M059J (cell line): ENCODE data around the gene STAMBPL1. TPM values are rescaled to one million over a fixed set of nuclear protein-coding genes. Genes with fewer than 3 reads are reported as not detected.
"Not testable (repeated sequence)": the region's sequence is repeated elsewhere in the genome, so short reads cannot be mapped to it uniquely, and the experiment has no call there.

Experiments used
- DNase-seq: peaks from one replicate; pipeline ENCODE4 v3.0.0-alpha.2; 2012; ENCODE audit warnings: low read depth
- total RNA-seq: library from RNA; depleted of rRNA; stranded (reverse); fragments of >200 nt; shearing (Covaris generic); gene quantifications from 2 replicates; pipeline ENCODE4 v1.2.3, GENCODE V29; 2014

The STAMBPL1 gene
- total RNA-seq, 1 experiment from 2014 or later: 22.8 TPM

DNA sequence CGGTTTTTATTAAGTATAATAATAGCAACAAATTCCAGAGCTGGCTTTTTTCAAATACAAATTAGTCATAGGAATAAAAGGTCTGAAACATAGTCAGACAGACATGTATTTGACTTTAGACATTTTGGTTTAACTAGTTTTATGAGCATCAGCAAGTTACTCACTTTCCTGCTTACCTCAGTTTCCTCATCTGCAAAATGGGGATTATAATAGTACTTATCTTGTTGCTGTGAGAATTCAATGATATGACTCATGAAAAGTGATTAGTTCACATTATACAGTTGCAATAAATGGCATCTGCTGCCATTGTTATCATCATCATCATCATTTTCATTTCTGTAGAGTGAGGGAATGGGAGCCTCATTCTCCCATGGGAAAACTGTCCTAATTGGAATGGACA is 39.0 kb downstream of the STAMBPL1 start:
- no peak for DNase-seq

DNA sequence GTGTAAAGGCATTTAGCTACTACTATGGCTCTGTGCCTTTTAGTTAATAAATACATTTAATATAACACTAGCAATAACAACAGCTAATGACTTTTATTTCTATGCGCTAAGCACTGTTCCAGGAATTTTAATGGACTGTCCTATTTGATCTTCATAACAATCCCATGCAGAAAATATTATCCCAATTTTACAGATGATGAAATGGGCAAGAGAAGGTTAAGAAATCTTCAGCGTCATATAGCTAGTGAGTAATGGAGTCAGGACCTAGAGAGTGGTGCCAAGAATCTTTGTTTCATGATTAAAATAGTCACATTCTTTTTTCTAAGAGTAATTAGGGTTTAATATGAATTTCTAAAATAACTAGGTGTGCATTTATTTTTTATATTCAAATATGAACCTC is 40.2 kb downstream of the STAMBPL1 start:
- no peak for DNase-seq

DNA sequence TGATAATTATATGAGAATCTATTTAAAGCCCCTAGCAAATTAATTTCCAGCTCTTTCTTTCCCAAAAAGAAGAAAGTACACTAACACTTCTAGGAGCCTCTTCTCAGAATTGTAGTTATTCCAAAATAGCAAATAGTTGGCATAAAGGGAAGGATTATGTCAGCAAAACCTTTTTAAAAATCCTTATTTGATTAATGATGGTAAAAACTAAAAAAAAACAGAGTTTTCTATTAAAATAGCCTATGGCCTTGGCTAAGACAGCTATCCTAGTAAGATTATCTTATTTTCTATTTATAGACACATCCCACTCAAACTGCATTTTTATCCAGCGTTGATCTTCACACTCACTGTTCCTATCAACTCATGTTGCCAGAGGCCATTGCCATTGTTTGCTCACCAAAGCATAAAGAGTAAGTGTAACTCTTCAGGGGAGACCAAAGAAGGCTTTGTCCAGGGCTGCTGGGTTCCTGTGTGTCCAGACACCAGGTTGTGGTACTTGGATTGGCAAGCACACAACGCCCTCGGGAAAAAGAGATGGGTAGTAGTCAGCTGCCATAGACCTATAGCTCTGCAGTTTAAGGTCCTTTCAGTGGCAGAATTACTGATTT is 41.0 kb downstream of the STAMBPL1 start:
- DNase-seq: peak; percentile 43

DNA sequence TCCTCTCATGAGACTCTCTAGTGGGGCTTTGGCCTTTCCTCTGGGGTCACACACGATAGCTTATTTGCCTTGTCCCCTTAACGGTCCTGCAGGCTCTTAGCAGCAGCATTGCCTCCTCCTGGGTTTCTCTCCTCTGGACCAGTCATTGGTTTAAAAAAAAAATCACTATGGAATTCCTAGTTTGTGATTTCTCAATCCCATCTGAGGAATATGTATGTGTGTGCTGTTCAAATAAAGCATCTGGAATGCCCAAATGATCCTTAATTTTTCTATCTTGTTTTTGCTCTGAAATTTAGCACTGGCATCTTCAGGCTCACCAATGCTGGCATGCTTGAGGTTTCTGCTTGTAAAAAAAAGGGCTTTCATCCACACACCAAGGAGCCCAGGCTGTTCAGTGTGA is 42.0 kb downstream of the STAMBPL1 start:
- DNase-seq: no peak

DNA sequence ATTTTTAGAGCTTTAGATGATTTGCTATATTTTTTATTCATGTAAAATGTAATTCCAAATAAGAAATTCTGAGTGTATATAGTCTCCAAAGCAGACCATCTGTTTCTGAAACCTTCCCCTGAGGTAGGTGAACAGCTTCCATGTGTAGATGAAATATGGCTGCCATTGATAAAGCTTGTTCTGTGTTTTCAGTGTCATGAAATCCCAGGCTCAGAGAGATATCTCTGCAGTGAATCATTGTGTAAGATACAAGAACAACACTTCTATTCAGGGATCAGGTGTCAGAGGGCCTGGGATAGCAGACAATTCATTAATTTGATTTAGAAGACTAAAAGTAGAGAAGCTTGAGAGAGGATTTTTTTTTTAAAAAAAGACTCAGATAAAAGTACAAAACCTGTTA is 43.5 kb downstream of the STAMBPL1 start:
- no peak for DNase-seq

DNA sequence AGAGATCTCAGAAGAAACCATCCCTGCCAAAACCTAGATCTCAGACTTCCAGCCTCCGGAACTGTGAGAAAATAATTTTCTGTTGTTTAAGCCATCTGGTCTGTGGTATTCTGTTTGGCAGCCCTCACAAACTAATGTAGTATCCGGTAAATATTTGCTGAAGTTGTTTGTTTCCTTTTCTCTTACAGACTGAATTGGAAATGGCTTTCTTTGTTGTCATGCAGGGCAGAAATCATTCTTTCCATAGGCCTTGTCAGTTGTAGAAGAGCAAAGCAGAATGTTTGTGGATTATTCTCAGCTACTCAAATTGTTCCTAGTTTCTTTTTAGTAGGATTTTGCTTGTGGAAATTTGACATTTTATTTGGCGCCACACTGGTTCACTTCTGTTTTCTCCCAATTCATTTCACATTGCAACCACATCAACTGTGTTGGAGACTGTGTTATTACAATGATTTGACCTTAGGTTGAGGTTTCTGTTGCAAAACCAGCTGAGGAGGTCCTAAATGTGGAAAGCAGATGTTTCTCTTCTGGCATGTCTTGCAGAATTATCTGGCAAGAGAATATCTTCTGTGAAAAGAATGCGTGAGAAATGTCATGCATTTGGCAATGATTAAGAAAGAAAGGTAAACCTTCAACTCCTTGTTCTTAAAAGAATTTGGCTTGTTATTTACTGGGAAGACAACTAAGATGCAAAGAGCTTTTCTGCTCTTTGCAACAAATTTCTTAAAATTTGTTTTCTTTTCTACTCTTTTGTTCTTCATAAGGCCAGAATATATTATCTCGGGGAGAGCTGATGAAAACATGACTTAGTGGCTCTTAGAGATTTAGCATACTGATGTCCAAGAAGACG is 46.7 kb downstream of the STAMBPL1 start:
- peak; percentile 16 for DNase-seq

DNA sequence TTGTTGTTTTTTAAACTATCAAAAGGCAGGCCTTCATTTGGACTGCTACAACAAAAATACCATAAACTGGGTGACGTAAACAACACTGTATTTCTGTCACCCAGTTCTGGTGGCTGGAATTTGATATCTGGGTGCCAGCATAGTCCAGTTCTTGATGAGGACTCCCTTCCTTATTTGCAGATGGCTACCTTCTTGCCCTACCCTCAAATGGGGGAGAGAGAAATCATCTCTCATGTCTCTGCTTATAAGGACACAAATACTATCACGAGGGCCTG is 47.3 kb downstream of the STAMBPL1 start:
- no peak for DNase-seq

DNA sequence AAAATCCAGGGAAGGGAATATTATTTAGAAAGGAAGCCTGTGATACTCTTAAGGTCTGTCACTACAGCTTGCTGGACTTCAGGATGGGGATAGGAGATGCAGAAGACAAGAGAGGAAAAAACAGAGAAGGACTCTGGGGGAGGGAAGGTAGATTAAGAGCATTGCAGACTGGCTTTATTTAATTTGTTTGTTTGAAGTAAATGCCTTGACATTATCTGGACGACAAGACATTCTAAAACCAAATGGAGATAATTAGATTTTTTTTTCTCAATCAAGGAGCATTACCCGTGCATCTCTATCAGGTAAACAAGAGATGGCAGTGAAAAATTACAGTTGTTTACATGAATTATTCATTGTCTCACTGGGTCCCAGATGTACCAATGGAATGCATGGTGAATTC is 48.2 kb downstream of the STAMBPL1 start:
- no peak for DNase-seq

DNA sequence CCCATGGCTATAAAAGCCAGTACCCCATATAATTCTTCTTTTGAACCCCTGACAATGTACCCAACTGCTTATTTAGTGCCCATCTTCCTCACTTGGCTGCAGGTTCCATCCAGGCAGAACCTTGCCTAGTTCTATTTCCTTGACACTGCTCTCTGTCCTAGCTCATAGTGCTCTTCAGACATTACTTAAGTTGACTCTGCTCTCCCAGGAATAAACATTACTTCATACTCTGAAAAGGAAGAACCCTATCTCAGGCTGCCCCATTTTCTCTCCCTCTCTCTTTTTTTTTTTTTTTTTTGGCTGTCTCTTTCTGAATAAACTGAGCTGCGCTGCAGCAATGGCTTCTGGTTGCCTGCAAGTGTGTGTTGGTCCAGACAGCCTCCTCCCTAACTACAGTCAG is 51.5 kb downstream of the STAMBPL1 start:
- no peak for DNase-seq

DNA sequence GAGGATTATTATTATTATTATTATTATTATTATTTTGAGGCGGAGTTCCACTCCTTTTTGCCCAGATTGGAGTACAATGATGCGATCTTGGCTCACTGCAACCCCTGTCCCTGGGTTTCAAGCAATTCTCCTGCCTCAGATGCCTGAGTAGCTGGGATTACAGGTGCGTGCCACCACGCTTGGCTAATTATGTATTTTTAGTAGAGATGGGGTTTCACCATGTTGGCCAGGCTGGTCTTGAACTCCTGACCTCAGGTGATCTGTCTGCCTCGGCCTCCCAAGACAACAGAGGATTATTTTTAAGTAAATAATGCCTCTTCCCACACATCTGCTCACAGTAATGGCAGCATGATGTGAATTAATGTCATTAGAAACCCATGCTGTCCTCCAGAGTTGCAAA is 52.0 kb downstream of the STAMBPL1 start:
- DNase-seq: not testable (repeated sequence)

DNA sequence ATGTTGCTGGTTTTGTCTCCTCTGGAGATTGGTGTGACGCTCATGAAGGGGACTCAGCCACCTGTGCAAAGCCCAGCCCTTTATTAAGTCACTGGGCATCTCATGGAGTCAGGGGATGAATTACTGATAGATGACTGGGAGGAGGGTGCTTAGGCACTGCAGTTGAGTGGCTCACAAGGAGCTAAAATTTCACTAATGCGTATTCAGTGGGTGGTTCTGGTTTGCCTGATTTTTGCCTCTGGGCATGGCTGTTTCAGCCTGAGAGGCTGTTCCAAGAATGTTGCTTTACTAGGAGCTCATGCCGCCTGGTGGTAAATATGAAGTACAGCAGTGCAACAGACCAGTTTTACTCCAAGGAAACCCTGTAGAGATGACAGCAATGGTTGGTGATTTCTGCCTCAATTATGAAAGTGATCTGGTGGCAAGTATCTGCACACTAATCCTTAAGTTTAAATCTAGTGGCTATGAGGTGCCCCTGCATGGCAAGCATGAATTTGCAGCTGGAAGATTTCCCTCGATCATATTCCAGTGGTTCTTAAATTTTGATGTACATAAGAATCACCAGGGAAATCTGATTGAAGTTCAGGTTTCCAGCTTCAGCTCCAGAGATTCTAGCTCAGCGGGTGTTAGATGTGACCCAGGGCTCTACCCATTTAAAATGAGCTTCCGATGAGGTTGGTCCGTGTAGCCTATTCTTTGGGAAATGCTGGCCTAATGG is 52.7 kb downstream of the STAMBPL1 start:
- DNase-seq: peak; percentile 91

DNA sequence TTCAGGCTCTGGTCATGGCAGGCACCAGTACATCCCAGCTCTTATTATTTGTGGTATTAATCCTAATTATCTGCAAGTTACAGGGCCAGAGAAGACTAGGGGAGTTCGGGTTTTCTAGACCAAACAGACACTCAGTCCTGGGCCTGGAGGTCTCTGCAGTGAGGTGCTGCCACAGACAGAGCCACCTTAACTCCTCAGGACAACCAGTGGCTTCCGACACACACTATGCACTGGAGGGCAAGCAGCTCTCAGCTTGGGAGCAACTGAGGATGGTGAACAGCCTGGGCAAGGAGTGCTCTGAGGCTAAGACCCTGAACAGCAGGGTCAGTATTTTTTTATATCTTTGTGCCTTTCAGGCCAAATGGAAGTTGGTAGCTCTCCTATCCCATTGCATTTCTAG is 53.5 kb downstream of the STAMBPL1 start:
- DNase-seq: no peak

DNA sequence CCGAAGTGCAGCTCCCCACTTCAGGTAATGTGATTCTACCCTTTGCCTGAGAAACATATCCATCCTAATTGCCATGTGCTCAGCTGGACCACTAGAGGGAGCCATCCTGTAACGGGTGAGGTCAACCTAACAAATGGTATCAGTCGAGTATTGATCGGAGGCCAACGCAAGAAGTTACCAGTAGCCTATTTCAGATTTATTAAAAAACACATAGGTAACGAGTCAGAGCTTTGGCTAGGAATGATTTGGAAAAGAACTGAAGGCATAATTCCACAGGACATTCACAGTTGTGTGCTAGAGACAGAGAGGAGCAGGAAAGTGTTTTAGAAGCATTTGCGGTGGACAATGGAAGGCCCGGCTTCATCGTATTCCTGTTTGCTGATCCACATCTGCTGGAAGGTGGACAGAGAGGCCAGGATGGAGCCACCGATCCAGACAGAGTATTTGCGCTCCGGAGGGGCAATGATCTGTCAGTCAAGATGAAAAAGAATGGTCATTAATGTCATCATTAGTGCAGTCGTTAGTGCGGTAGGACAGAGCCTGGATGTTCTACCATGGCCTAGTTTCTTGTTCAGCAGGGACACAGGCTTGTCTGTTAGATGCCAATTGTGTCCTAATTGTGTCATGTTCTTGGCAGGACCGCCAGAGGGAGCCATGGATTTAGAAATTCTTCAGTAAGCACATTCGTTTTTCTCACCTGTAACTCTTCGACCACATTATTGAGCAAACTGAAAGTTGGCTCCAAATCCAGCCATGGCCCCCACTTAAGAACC is 55.0 kb downstream of the STAMBPL1 start:
- DNase-seq: peak; percentile 86

DNA sequence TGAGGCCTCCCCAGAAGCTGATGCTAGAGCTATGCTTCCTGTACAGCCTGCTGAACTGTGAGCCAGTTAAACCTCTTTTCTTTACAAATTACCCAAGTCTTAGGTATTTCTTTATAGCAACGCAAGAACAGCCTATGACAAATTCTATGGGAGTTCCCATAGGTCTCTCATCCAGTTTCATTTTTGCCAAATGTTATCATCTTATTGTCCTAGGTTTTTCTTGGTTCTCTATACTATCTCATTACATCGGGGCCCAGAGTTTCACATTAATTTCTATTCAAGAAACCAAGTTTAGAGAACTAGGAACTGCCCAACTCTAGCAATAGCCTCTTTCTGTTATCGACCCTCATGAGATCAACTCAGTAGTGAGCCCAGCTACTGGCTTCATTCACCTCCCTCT is 56.6 kb downstream of the STAMBPL1 start:
- no peak for DNase-seq

DNA sequence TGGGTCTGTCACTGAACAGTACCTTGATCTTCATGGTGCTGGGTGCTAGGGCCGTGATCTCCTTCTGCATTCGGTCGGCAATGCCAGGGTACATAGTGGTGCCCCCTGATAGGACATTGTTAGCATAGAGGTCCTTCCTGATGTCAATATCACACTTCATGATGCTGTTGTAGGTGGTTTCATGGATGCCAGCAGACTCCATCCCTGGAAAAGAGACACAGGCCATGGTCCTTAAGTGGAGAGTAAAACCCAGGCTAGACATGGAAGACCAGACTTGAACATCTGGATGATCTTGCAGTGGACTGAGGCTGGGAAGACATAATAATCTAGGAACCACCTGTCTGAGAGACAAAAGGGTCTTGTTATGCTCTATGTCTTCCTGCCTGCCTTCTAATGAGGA is 58.0 kb downstream of the STAMBPL1 start:
- no peak for DNase-seq

DNA sequence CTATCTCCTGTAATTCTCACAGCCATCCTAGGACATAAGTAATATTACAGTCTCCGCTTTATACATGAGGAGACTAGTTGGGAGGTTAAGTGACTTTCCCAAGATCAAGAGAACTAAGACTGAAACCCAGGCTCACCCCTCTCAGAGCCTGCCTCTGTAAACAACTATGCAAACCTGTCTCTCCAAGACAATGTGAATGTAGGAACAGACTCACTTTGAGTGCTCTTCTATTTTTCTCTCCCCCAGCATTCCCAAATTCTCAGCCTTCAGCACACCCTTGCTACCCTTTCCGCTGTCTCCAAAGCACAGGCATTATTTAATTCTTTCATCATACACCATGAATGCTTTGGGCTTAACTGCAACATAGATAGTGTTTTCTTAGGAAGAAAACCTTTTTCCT is 58.9 kb downstream of the STAMBPL1 start:
- no peak for DNase-seq

DNA sequence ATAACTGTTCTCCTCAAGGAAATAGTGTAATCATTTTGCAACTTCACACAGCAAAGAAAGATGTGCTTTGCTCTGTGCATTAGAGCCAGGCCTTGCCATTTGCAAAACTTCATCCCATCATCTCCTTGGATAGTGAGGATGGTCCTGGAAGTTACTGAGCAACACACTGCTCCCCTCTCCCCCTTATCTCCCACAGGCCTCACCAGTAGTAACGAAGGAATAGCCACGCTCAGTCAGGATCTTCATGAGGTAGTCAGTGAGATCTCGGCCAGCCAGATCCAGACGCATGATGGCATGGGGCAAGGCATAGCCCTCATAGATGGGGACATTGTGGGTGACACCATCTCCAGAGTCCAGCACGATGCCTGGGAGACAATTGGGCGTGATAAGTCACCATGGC is 61.0 kb downstream of the STAMBPL1 start:
- no peak for DNase-seq

DNA sequence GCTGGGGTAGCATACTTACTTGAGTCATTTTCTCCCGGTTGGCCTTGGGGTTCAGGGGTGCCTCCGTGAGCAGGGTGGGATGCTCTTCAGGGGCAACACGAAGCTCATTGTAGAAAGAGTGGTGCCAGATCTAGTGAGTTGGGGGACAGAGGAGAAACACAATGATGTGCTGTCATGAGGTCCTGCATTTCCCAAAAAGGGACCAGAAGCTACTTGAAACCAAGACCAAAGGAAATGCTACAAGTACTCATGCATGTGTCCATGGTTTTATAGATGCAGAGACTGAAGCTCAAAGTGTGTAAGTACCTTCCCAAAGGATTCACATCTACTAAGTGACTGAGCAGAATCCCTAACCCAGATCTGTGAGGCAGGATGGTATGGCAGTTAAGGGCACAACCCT is 63.7 kb downstream of the STAMBPL1 start:
- no peak for DNase-seq

DNA sequence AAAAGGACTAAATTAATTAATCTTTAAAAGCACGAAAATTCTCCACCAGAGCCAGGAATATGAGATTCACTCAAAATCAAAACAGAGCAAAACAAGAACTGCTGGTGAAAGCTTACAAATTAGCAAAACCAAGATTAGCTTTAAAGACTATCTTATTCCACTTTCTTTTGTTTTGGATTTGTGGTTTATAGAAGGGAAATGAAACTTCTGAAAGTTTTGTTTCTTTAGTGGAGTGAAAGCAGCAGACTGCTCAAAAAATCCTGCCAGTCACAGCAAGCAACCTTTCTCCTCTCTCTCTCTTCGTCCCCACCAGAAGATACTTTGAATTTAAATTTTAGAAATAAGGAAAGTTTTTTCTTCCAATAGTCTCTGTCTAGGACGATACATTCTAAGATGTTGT is 64.8 kb downstream of the STAMBPL1 start:
- DNase-seq: no peak

DNA sequence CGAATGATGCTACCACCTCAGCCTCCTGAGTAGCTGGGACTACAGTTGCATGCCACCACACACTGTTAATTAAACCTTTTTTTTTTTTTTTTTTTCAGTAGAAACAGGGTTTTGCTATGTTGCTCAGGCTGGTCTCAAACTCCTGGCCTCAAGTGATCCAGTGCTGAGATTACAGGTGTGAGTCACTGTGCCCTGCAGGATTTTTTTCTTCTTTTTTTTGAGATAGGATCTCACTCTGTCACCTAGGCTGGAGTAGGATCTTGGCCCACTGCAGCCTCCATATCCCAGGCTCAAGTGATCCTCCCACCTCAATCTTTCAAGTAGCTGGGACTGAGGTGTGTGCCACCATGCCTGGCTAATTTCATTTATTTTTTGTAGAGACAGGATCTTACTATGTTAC is 66.2 kb downstream of the STAMBPL1 start:
- peak; percentile 63 for DNase-seq

DNA sequence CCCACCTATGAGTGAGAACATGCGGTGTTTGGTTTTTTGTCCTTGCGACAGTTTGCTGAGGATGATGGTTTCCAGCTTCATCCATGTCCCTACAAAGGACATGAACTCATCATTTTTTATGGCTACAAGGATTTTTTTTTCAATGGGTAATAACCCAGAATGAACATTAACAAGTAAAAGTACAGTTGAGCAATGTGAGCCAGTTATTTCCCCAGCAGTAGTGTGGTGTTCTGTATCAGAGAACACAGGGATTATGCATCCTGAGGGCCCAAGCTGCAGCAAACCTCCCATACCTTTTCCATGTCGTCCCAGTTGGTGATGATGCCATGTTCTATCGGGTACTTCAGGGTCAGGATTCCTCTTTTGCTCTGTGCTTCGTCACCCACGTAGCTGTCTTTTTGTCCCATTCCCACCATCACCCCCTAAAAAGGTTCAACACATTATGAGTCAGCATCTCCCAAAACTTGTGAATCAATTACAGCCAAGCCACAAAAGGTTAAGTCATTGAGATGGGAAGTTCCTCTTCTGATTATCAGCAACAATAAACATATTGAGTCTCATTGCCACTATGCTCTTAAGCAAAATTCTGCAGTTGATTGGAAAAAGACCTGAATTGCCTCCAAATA is 67.0 kb downstream of the STAMBPL1 start:
- DNase-seq: peak; percentile 30

DNA sequence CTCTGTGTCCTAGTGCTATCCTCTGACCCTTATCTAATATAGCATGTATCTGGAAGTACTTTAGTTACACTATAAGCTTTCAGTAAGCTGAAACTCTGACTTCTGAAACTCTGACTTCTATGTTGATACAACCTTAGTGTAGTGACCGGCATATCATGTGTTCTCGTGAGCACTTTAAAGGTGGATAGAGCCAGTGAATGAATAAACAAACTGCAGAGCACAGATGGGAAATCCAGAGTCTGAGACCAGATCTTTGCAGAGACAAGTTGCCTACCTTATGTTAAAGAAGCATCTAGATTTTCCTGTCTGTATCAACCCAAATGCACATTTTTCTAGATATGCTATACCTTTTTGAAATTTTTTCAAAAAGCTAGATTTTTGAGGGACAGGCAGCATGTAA is 69.0 kb downstream of the STAMBPL1 start:
- DNase-seq: no peak
